Measurements from ENCODE around the gene SPPL2B.
A peak's percentile ranks its signal among the peaks of the same experiment; 100 is the strongest.

Gene SPPL2B

GRCh38 chr19:2302319-2303210 is 25.9 kb upstream of the SPPL2B start:
- no peak for DNase-seq (ENCODE audit: low read depth)

DNA sequence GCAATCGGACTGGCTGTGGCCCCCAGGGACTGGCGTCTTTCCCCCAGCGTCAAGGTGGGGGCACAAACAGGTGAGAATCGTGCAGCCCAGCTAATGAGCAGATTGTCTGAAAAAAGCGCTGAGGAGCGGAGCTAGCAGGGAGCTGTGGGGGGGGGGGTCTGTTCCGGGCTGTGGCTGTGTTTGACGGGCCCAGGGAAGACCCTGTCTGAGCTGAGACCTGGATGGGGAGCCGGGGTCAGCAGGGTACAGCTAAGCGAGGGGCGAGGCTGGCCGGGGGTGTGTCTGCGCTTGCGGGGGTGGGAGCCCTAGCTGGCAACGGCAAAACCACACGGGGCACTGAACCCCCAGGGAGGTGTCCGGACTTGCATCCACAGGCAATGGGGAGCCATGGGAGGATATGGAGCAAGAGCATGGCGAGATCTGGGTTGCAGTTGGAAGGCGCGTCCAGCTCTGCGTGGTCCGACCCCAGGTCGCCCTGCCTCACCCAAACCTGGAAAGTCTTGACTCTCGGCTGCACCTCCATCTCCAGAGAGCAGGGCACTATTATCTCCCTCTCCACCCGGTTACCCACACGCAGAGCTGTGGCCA is 25.2 kb upstream of the SPPL2B start:
- DNase-seq (ENCODE audit: low read depth), result no peak

- DNase-seq (ENCODE audit: low read depth), result no peak
These were observed 22.8 kb upstream of the SPPL2B start for GRCh38 chr19:2305452-2306280.

DNA sequence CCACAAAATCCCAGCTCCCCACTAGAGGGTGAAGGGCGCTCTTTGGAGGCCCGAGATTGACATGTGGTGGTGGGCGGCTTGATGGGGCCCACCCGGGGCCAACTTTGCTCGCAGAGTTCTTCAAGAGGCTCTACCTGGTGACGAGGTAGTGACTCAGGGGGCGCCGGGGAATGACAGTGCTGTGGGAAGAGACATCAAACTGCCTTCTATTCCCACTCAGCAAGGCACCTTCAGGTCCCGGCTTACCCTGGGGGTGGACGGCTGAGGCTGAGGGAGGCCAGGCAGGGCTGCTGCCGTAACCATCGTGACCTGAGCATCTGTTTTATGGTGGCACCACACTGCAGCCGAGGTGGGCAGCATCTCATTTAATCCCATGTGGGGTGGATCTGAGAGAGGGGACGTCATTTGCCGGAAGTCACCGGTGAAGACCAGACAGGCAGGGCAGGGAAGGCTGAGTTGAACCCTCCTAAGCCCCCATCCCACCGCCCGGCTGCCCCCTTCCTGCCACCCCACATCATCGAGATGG is 22.1 kb upstream of the SPPL2B start:
- no peak for DNase-seq (ENCODE audit: low read depth)

- DNase-seq (ENCODE audit: low read depth), result no peak
These were observed 21.5 kb upstream of the SPPL2B start for GRCh38 chr19:2306971-2307370.

DNA sequence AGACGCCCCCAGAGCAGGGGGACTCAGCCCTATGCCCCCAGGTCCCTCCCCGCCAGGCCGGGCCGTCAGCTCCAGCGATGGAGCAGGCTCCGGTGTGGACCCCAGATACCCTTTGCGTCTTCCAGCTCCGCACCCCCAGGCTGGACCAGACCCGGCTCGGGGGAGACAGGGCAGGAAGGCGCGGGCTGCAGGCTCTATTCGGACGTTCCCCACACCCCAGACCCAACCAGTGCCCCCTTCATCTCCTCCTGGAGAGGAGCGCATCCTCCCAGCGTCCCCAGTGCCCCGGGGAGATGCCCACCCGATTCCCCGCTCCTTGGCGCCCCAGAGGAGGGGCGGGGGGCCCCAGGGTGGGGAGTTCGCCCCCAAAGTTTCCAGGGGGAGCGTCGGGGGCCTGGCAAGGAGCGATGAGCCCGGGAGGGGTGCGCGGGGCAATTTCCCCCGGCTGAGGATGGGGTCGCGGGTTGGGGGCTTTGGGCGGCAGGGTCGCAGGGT is 20.9 kb upstream of the SPPL2B start:
- DNase-seq (ENCODE audit: low read depth), result no peak

GRCh38 chr19:2308114-2308556 is 20.3 kb upstream of the SPPL2B start, which contains the start of gene LINGO3:
LINGO3 (minus strand) TSS chr19:2308154; CDS start chr19:2291776, 16,378 bp downstream.
- no peak for DNase-seq (ENCODE audit: low read depth)

GRCh38 chr19:2309734-2310362 is 18.6 kb upstream of the SPPL2B start:
- DNase-seq (ENCODE audit: low read depth), result no peak

DNA sequence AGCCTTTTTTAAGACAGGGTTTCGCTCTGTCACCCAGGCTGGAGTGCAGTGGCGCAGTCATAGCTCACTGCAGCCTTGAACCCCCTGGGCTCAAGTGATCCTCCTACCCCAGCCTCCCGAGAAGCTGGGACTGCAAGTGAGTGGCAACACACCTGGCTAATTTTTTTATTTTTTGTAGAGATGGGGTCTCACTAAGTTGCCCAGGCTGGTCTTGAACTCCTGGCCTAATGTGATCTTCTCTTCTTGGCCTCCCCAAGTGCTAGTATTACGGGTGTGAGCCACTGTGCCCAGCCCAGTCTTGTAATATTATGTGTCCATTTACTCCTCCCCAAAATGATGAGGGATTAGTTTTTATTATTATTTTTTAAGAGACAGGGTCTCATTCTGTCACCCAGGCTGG is 17.4 kb upstream of the SPPL2B start:
- no peak for DNase-seq (ENCODE audit: low read depth)

GRCh38 chr19:2312820-2313501 is 15.5 kb upstream of the SPPL2B start:
- DNase-seq (ENCODE audit: low read depth), result no peak

DNA sequence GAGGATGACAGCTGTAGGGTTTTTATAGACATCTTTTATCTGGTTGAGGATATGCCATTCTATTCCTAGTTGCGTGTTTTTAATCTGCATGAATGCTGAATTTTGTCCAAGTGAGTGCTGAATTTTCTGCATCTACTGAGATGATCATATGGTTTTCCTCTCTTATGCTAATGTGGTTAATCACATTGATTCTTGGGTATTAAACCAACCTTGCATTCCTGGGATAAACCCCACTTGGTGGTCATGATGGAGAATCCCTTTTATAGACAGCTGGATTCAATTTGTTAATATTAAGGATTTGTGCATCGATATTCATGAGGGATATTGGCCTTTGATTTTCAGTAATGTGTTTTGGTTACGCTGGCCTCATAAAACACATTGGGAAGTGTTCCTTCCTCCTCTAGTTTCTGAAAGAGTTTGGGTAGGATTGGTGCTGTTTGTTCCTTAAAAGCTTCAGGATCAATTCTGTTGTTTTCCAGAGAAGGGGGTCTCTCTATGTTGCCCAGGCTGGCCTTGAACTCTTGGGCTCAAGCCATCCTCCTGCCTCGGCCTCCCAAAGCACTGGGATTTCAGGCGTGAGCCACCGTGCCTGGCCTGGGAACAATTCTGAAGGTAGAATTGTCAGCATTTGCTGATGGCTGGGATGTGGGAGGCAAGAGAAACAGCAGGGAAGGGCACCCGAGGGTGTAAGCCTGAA is 13.2 kb upstream of the SPPL2B start:
- no peak for DNase-seq (ENCODE audit: low read depth)

DNA sequence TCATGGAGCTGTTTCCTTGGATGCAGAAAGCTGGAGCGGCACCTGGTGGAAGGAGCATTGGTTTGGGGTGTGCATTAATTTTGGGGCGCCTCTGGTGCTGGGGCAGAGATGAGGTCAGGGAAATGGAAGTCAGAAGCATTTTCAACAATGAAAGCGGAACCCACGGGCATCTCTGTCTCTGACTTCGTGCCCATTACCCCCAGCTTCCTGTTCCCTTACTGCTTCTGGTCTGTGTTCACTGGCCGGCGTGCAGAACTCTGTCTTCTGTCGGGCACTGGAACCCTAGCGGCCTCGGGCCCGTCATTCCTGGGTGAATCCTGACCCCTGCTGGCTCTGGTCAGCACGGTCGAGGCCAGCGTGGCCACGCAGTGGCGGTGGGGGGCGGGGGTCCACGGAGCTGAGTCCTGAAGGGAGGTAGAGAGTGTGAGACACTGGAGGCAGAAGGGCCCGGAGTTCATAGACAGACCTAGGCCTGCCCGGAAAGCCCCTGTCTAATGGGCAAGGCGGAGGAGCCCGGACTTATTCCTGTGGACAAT is 12.6 kb upstream of the SPPL2B start:
- DNase-seq (ENCODE audit: low read depth), result peak; percentile 25

DNA sequence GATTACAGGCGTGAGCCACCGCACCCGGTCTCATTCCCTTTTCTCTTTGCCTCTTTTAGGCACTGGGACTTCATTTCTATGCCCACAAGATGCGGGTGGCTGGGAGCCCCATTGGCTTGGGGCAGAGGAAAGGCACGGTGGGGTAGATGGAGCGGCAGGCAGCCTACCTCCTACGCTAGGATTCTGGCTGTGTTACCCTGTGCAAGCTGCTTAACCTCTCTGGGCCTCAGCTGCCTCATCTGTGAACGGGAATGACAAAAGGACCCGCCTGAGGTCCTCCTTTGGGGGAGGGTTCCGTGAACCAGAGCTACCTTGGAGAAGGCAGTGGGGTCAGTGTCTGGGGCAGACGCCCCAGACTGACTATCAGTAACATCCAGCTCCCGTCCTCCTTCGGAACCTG is 11.2 kb upstream of the SPPL2B start:
- DNase-seq (ENCODE audit: low read depth), result no peak

DNA sequence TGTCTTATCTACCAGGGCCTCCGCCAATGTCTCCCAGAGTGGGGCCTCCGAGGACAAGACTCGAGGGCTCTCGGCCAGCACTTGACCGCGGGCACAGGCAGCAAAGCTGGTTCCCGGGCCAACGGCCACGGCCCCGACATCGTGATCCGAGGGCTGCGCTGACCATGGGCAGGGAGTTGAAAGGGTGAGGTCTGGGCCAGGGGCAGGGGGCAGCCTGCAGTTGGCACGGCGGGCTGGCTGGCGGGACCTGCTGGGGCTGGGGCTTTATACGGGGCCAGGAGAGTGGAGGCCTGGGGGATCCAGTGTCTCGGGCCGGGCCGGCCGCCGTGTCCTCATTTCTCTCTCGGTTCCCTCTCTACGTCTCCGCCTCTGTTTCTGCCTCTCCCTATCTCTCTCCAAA is 10.7 kb upstream of the SPPL2B start:
- DNase-seq (ENCODE audit: low read depth), result no peak

GRCh38 chr19:2318923-2319322 is 9.6 kb upstream of the SPPL2B start:
- DNase-seq (ENCODE audit: low read depth), result no peak

DNA sequence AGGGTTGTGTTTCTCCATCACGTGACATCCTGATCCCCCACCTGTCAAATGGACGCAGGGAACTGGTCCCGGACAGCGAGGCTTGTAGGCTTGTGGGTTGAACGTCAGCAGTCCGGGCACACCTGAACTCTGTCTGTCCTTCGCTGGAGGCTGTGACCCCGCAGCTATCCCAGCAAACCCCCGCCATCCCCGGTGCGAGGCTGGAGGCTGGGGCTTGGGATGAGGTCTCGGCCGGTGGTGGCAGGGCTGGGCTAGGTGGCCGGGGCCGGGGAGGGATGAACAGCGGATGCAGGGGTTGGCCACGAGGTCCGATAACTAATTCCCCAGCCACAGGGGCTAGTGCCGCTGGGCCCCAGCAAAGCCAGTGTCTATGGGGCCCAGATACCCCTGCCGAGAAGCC is 8.9 kb upstream of the SPPL2B start:
- no peak for DNase-seq (ENCODE audit: low read depth)

- DNase-seq (ENCODE audit: low read depth), result no peak
These were observed 8.4 kb upstream of the SPPL2B start for GRCh38 chr19:2320049-2320448.

DNA sequence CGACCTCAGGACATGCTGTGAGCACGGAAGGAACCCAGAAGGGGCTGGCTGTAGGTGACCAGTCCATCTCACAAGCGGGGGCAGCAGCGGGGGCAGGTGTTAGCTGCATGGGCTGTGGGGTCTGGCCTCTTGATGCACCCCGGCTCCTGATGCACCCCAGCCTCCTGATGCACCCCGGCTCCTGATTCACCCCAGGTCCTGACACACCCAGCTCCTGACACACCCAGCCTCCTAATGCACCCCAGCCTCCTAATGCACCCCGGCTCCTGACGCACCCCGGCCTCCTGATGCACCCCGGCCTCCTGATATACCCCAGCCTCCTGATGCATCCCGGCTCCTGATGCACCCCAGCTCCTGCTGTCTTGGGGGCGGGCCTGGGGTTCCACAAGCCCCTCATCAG is 7.5 kb upstream of the SPPL2B start:
- DNase-seq (ENCODE audit: low read depth), result no peak

DNA sequence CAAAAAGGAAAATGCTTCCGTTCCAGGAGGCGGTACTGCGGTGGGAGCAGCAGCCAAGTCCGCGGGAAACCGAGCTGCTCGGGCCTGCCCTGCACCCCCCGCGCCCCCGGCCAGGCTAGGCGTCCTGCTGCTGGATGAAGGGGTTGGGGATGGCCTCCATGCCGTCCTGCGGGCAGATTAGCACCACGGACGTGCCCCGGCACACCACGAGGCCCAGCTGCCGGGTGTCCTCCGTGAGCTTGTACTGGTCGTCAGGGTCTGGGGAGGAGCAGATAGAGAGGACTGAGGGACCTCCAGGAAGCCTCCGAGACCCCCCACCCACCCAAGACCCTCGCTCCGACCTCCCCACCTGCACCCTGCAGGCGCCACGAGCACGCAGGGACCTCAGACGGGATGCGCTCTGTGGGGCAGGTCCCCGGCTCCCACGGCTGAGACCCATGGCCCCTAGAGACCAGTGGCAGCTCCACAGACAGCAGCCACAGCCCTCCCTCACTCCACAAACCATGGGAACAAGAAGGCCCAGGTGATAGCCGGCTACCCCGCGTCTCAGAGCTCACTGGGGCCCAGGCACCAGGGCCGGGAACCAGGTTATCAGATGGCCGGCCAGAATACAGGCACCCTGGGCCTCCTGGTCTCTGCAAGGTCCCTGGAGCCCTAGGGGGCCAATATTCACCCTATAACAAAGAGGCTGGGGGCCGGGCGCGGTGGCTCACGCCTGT is 6.8 kb upstream of the SPPL2B start:
- DNase-seq (ENCODE audit: low read depth), result no peak

DNA sequence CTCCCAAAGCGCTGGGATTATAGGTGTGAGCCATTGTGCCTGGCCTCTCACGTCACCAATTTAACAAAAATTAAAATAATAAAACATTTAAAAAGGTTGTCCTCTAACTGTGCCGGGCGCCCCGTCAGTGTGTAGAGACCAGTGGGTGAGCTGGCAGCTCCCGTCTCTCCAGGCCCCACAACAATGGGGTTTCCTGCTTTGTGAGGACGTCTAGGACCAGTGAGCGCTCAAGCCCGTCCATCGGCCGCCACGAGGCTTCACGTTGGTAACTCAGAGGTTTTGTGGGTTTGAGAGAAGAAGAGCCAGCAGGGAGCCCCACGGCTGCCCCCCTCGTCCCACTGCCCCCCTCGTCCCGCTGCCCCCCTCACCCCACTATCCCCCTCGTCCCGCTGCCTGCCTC is 4.8 kb upstream of the SPPL2B start:
- no peak for DNase-seq (ENCODE audit: low read depth)
